Measurements from ENCODE around the gene FILIP1L. TPM values are rescaled to one million over a fixed set of nuclear protein-coding genes. Genes with fewer than 3 reads are reported as not detected.

FILIP1L gene
- total and polyA plus RNA-seq, 2 of the 8 experiments (the other 6 are each of a cell fraction or from before 2014, with no cell fraction given), result 0.06 to 0.09 TPM

DNA sequence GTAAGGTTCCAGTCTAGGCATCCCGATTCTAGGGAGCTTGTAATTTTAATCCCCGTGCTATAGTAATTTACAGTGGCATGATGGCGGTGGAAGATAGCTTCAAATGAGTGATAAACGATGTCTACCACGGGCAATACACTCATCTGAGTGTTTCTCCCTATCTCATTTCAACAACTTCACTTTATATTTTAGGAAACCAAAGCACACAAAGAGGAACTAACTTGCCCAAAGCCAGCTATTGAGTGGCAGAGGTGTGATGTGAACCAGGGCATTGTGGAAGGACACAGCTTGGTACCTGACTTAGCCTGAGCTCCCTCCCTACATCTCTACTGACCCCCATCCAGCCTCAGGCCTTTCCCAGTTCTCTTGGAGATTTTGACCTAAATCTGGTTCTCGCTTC is 16.9 kb upstream of the FILIP1L start:
- WGBS, 2 experiments (ENCODE audit: extremely low coverage in 1 of 2, insufficient coverage in 1 of 2, insufficient read length in 1 of 2, insufficient replicate concordance in 2 of 2, low coverage in 1 of 2, low lambda C conversion rate in 2 of 2, missing lambda C conversion rate in 1 of 2), result 97% methylated on average over 6 of the region's 6 CpGs; no CpG with 5 or more reads in 1 of the 2 experiments
- no peak for FAIRE-seq
- Histone ChIP-seq H4K91ac (replicated peaks; ENCODE audit: insufficient read length, low read length) (no peak overlapping the region), H3K4me1 (replicated peaks in 1 of 4; ENCODE audit: control insufficient read depth in 3 of 4, insufficient read depth in 4 of 4, low read length in 3 of 4) (no peaks in the 10 kb centered on the region), H4K8ac (ENCODE audit: extremely low read depth, insufficient read depth, low read length) (no peak overlapping the region), H3K23me2 (ENCODE audit: low read depth, low read length) (no peaks in the 10 kb centered on the region), H2BK20ac (ENCODE audit: low read length) (no peak overlapping the region), H2BK12ac (ENCODE audit: low read depth, low read length) (no peak overlapping the region), H3K79me2 (ENCODE audit: control insufficient read depth in 1 of 2, insufficient read depth in 2 of 2, low read length in 2 of 2) (no peaks in the 10 kb centered on the region), H3K4ac (replicated peaks; ENCODE audit: insufficient read length, low read depth, low read length) (no peak overlapping the region), H3K9ac (replicated peaks in 1 of 4; ENCODE audit: extremely low read depth in 1 of 4, low read depth in 3 of 4, low read length in 3 of 4) (no peak overlapping the region), H3K4me3 (ENCODE audit: extremely low read depth in 1 of 4, insufficient read depth in 2 of 4, low read depth in 3 of 4, low read length in 4 of 4) (no peak overlapping the region), H4K5ac (ENCODE audit: insufficient read length, low read depth, low read length) (no peak overlapping the region), H3K27ac (ENCODE audit: low read depth, low read length) (no peak overlapping the region), H2AFZ (ENCODE audit: low read length) (no peak overlapping the region), H2AK5ac (ENCODE audit: low read depth, low read length) (no peak overlapping the region), H3K9me3 (ENCODE audit: insufficient read depth in 2 of 2, low read depth in 1 of 2, low read length in 1 of 2) (no peaks in the 10 kb centered on the region), H2BK120ac (replicated peaks; ENCODE audit: low read depth, low read length) (no peak overlapping the region), H3K56ac (replicated peaks; ENCODE audit: insufficient read length, low read depth, low read length) (no peak overlapping the region), H3K79me1 (ENCODE audit: low read depth, low read length) (no peaks in the 10 kb centered on the region), H3K14ac (ENCODE audit: insufficient read length) (no peak overlapping the region), H4K20me1 (replicated peaks in 1 of 2; ENCODE audit: control insufficient read depth in 1 of 2, insufficient read depth in 2 of 2, low read length in 2 of 2) (no peaks in the 10 kb centered on the region), H2BK5ac (ENCODE audit: low read depth, low read length) (no peak overlapping the region), H2BK15ac (ENCODE audit: low read length) (no peak overlapping the region), H3K4me2 (ENCODE audit: insufficient read depth in 1 of 2, low read depth in 2 of 2, low read length in 2 of 2) (no peak overlapping the region), H3K36me3 (ENCODE audit: control insufficient read depth in 2 of 4, insufficient read depth in 4 of 4, low read length in 3 of 4) (no peaks in the 10 kb centered on the region), H3K23ac (ENCODE audit: insufficient read length) (no peak overlapping the region), H3K27me3 (replicated peaks in 1 of 4; ENCODE audit: control insufficient read depth in 3 of 4, extremely low read depth in 1 of 4, insufficient read depth in 3 of 4, low read length in 3 of 4) (no peaks in the 10 kb centered on the region), H3K18ac (ENCODE audit: extremely low read depth, low read length) (no peak overlapping the region)
- DNase-seq (ENCODE audit: low read depth in 1 of 2, low spot score in 2 of 2), result no peak
- TF ChIP-seq RNF2 (IDR thresholded peaks at IDR 0.05; ENCODE audit: borderline replicate concordance, low read depth, low read length, missing control alignments, poor library complexity, severe bottlenecking) (no peak), BRCA1 (IDR thresholded peaks at IDR 0.05; ENCODE audit: low read depth, low read length) (no peak), MAFK (IDR thresholded peaks at IDR 0.05; ENCODE audit: low read depth, low read length) (no peak), HDAC6 (IDR thresholded peaks at IDR 0.05; ENCODE audit: low read depth, low read length) (no peak), KDM4A (IDR thresholded peaks at IDR 0.05; ENCODE audit: low read depth, low read length, severe bottlenecking) (no peak), POU5F1 (IDR thresholded peaks at IDR 0.05; ENCODE audit: low read depth, low read length) (no peak), FOSL1 (IDR thresholded peaks at IDR 0.05; ENCODE audit: insufficient read depth, low read depth, low read length) (no peak), ZNF274 (IDR thresholded peaks at IDR 0.05; ENCODE audit: borderline replicate concordance, extremely low read depth, low read length) (no peak), NANOG (IDR thresholded peaks at IDR 0.05; ENCODE audit: insufficient read depth, low read depth, low read length, poor library complexity, severe bottlenecking) (no peak), RBBP5 (IDR thresholded peaks at IDR 0.05; ENCODE audit: borderline replicate concordance, low read depth, low read length) (no peak), TBP (IDR thresholded peaks at IDR 0.05; ENCODE audit: low read depth, low read length) (no peak), SP4 (IDR thresholded peaks at IDR 0.05; ENCODE audit: low read length) (no peak), CEBPB (IDR thresholded peaks at IDR 0.05; ENCODE audit: low read depth, low read length) (no peak), CREB1 (IDR thresholded peaks at IDR 0.05) (no peak)
- CTCF ChIA-PET (ENCODE audit: partially characterized antibody), result interaction anchor here (1.1 to 1.8 kb wide), 5 partner anchors 14 to 323 kb away, joined by 3 to 5 read pairs (median 3); no protein-coding TSS in a partner anchor
- POLR2A ChIA-PET (ENCODE audit: partially characterized antibody), result no interaction called here

Measured in H1 (cell line).